GM04504 (cell line): ENCODE results near the gene LOC128125822.
"Not testable (repeated sequence)": the region's sequence is repeated elsewhere in the genome, so short reads cannot be mapped to it uniquely, and the experiment has no call there.

Experiments used
- DNase-seq: peaks from one replicate; pipeline ENCODE4 v3.0.0-alpha.2; 2012; ENCODE audit warnings: low read depth

Gene LOC128125822

GRCh38 chr6:63572044-63572746 lies at the start of gene LOC128125822, which contains the start of gene PTP4A1:
Gene LOC128125822 (plus strand): TSS chr6:63572480.
Gene PTP4A1 (plus strand): TSS chr6:63572480. CDS start chr6:63576881, 4,401 bp downstream.
- peak; percentile 91 for DNase-seq

GRCh38 chr6:63522911-63523287 lies 49.4 kb upstream of the LOC128125822 start:
- not testable (repeated sequence) for DNase-seq

GRCh38 chr6:63523630-63524029 lies 48.6 kb upstream of the LOC128125822 start:
- no peak for DNase-seq

GRCh38 chr6:63525186-63525878 lies 46.9 kb upstream of the LOC128125822 start:
- DNase-seq = no peak

- DNase-seq = no peak
Observed at GRCh38 chr6:63526931-63527330, 45.3 kb upstream of the LOC128125822 start.

GRCh38 chr6:63527658-63528514 lies 44.4 kb upstream of the LOC128125822 start:
- peak; percentile 69 for DNase-seq

- DNase-seq = no peak
Observed at GRCh38 chr6:63529498-63529897, 42.8 kb upstream of the LOC128125822 start.

- no peak for DNase-seq
Observed at GRCh38 chr6:63530182-63530581, 42.1 kb upstream of the LOC128125822 start.

GRCh38 chr6:63530991-63531390 lies 41.3 kb upstream of the LOC128125822 start:
- DNase-seq = no peak

GRCh38 chr6:63533026-63533425 lies 39.3 kb upstream of the LOC128125822 start:
- no peak for DNase-seq

- no peak for DNase-seq
Observed at GRCh38 chr6:63533952-63534351, 38.3 kb upstream of the LOC128125822 start.

GRCh38 chr6:63537201-63537958 lies 34.9 kb upstream of the LOC128125822 start:
- DNase-seq = no peak

GRCh38 chr6:63537959-63538300 lies 34.4 kb upstream of the LOC128125822 start:
- DNase-seq = no peak

GRCh38 chr6:63538550-63538949 lies 33.7 kb upstream of the LOC128125822 start:
- no peak for DNase-seq

GRCh38 chr6:63543001-63543400 lies 29.3 kb upstream of the LOC128125822 start:
- no peak for DNase-seq

GRCh38 chr6:63543982-63544381 lies 28.3 kb upstream of the LOC128125822 start:
- DNase-seq = no peak

- DNase-seq = no peak
Observed at GRCh38 chr6:63546236-63546635, 26.0 kb upstream of the LOC128125822 start.

- DNase-seq = no peak
Observed at GRCh38 chr6:63546697-63547096, 25.6 kb upstream of the LOC128125822 start.

- DNase-seq = no peak
Observed at GRCh38 chr6:63549076-63549475, 23.2 kb upstream of the LOC128125822 start.

GRCh38 chr6:63553208-63553607 lies 19.1 kb upstream of the LOC128125822 start:
- DNase-seq = no peak

- DNase-seq = no peak
Observed at GRCh38 chr6:63553900-63554299, 18.4 kb upstream of the LOC128125822 start.

GRCh38 chr6:63554782-63555181 lies 17.5 kb upstream of the LOC128125822 start:
- DNase-seq = no peak
